ENCODE data around the gene PTPRK.
A peak's percentile ranks its signal among the peaks of the same experiment; 100 is the strongest.
"Not testable (repeated sequence)": the region's sequence is repeated elsewhere in the genome, so short reads cannot be mapped to it uniquely, and the experiment has no call there.

The PTPRK gene

DNA sequence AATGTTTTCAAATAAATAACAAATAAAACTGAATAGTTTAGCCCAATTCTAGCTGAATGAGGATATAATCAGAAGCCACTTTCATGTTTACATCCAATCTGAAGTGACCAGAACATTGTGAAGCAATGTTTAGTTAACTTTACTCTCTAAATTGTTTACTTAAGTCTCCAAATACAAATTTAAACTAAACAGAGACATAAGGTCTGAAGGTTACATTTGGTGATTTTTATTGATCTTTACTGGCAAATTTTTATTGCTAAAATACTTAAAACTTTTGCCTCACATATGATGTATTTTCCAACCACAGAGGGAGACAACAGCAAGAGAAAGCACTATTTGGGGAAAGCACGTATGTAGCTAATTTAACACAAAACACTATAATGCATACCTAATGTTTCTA, 512.7 kb downstream of the PTPRK start:
- no peak for DNase-seq (ENCODE audit: low spot score)

DNA sequence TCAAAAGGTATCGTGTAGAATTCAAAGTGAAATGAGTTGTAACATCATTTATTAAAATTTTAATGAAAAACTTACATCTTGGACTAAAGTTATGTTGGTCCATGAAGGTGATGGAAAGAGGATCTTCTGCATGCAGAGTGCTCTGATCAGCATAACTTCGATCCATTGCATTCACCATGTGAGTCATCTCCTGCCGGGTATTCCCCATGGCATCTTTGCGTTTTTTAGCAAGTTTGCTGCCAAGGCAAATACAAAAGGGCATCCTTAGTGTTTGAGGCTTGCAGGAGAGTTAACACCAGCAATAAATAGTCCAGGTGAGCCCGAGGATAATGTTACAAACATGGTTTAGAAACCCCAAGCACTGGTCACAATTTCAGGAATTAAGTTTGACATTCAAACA, 515.4 kb downstream of the PTPRK start:
- no peak for DNase-seq (ENCODE audit: low spot score)

DNA sequence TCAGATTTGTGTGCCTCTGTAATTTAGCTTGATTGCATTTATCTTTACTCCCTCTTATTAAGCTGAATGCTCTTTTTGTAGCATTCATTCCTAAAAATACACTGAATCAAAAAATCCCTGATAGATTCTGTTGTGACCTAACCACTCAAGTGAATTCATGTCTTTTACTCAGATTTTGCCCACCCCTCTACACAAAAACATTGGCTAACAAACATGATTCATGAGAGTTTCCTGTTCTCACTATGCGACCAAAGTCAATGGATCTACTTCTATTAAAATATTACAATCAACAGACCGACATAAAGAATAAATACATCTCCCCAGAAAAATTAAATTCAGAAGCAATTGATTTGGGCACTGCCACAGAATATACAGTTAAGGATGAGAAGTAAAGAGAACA, 520.0 kb downstream of the PTPRK start:
- no peak for DNase-seq (ENCODE audit: low spot score)

DNA sequence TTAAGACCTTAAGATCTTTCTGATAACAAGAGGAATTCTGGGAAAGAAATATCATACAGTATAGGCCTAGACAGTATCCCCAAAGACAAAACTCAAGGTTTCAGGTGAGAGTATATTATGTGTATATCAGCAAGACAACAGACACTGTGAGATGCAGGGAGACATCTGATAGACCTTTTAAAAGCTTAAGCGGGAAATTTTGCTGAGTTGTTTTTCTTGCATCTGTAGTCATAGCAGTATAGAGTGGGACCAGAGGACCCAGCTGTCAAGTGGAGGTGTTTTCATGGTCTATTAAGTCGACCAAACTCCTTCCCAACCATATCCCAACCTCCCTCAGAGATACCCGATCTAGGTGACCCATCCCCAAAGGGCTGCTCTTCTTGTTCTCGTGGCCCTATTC, 521.4 kb downstream of the PTPRK start:
- no peak for DNase-seq (ENCODE audit: low spot score)

DNA sequence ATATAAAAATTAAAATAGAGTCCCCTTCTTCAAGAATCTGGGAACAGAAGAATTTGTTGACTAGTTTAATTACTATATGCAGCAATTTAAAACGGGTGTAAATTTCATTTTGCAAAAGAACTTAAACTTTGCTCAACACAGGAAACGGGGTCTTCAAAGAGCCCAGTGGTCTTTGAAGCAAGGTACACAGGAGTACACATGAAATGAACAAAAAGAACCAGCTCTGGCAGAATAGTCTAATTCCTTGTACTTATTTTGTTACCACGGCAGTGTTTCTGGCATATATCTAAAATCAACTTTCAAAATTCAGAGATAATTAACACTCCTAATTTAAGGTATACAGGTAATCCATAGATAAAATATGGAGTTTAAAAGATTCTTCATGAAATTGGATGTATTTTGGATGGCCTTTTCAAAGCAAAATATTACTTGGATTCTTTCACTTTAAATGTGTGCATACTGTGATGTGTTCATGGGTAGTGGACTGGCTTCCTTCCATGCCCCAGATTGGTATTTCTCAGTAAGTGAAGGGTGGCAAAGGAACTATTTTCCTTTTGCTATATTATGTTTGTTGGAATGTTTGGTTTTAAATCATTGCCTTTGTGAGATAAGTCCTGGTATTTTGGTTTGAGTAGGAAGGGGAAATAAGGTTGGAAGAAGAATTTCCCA, 522.8 kb downstream of the PTPRK start:
- DNase-seq (ENCODE audit: low spot score), result no peak

GRCh38 chr6:127996925-127997324, 523.5 kb downstream of the PTPRK start:
- DNase-seq (ENCODE audit: low spot score), result no peak

GRCh38 chr6:127992144-127992543, 528.3 kb downstream of the PTPRK start:
- no peak for DNase-seq (ENCODE audit: low spot score)

DNA sequence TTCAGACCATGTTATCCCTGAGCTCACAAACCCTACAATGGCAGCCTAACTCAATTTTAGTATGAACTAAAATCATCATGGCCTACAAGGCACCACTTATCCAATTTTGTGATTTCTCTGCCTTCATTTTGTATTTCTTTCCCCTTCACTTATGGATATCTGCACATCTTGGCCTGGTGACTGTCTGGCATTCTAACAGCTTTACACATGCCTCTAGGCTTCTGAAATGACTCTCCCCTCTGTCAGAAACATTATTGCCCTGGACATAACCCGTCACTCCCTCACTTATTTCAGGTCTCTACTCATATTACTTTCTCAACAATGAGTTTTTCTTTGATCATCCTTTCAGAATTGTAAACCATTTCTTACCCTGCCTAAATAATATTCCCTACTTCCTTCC, 530.3 kb downstream of the PTPRK start:
- no peak for DNase-seq (ENCODE audit: low spot score)

- no peak for DNase-seq (ENCODE audit: low spot score)
These were observed 539.4 kb downstream of the PTPRK start for GRCh38 chr6:127980996-127981395.

- DNase-seq (ENCODE audit: low spot score), result not testable (repeated sequence)
These were observed 542.2 kb downstream of the PTPRK start for GRCh38 chr6:127978185-127978584.

DNA sequence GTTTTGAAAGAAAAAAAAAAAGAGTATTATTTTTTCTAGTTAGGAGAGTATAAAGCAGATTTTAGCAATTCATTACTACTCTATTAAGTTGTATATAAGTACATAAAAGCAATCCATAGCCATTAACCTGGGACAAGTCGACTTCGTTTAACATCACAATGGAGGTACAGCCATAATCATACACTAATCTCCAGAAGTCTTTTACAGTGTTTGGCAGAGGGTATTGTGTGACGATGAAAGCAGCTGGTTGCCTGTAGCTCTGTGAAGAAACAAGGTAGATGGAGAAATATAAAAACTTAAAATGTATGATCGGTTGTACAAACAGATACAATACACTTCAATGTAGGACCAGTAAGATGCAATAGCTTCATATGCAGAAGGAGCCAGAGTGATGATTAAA, 543.6 kb downstream of the PTPRK start:
- DNase-seq (ENCODE audit: low spot score), result no peak

DNA sequence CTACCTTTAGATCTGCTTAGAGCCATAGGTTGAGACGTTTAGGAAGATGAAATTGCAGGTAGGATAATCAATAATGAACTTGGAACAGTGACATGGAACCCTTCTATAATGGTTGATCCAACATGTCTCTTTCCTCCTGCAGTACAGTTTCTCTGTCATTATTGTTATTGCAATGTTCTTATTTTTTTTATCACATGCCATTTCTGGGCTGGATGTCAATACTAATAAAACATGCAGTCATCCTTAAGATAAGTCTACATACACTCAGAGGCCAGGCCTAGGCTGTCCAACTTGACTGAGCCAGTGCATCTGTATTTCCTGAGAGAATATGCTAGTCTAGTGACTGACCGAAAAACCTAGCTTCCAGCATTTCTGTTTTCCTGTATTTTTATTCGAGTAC, 544.3 kb downstream of the PTPRK start:
- DNase-seq (ENCODE audit: low spot score), result no peak

GRCh38 chr6:127972815-127973214, 547.6 kb downstream of the PTPRK start:
- DNase-seq (ENCODE audit: low spot score), result no peak

- peak; percentile 28 for DNase-seq (ENCODE audit: low spot score)
These were observed 548.4 kb downstream of the PTPRK start for GRCh38 chr6:127971945-127972391.

DNA sequence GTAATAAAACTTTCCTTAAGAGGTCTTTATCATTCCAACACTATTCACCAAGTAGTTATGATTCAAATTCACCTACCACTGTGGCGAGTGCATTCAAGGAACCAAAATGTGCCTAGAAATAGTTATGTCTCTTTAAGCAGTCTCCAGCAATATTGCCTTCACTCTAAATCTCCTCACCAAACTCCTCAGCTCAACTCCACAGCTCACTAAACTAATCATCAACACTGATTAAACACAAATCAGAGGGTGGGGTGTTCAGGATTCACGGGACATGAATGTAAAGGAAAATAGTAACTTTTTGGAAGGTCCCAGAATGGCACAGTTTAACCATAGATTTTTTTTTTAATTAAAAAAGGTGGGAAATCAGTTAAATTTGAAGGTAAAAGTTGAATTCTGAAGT, 549.0 kb downstream of the PTPRK start:
- DNase-seq (ENCODE audit: low spot score), result no peak

- no peak for DNase-seq (ENCODE audit: low spot score)
These were observed 550.7 kb downstream of the PTPRK start for GRCh38 chr6:127969701-127970100.

GRCh38 chr6:127968394-127968793, 552.0 kb downstream of the PTPRK start:
- DNase-seq (ENCODE audit: low spot score), result no peak

DNA sequence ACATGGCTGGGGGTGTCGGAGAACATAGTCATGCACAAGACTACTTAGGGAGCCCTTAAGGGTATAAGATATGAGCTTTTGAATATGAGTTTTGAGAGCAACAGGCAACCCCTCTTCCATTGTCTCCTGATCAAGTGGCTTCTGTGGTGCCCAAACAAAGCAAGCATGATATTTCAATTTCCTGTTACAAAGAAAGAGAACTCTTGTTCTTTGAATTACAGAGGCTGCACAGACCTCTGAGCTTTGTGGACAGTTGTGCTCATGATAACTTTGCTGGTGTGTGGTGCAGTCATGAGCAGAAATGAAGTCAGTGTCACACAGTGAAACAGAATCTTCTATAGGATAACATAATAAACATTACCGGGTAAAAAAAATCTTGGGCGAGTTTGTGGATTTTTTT, 552.7 kb downstream of the PTPRK start:
- no peak for DNase-seq (ENCODE audit: low spot score)

DNA sequence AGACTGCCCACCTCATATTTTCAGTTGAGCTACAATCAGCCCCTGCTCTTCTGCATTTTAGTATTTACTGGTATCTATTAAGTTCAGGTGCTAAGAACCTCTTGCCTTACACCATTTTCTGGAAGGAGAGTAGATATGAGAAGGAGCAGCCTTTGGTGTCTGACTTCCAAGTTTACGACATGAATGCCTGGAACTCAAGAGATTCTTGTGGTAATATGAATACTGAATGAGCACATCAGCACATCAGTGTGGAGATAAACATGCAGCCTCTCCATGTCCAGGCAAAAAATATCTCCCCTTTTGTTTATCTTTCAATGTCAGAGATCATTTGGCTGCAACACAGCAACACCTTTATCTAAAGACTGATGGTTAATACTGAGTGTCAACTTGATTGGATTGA, 553.8 kb downstream of the PTPRK start:
- peak; percentile 6 for DNase-seq (ENCODE audit: low spot score)

GRCh38 chr6:127963495-127963894, 556.9 kb downstream of the PTPRK start:
- no peak for DNase-seq (ENCODE audit: low spot score)

GRCh38 chr6:127959869-127960268, 560.5 kb downstream of the PTPRK start:
- no peak for DNase-seq (ENCODE audit: low spot score)

DNA sequence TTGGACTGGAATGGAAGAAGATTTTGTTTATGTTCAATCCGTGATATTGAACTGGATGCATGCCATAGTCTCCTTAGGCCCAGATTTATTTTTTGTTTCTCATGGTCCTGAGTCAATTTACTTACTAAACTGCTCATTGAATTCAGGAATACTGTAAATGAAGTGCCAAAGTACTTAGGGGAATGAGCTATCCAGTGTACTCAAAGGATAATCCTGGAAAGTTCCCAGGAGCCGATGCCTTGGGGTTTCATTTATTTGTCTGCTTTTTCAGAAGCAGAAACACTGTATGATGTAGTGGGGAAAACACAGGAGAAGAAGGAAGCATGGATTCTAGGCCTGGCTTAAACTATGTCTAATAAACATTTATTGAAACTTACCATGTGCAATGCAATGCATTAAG, 563.4 kb downstream of the PTPRK start:
- no peak for DNase-seq (ENCODE audit: low spot score)

GRCh38 chr6:127956260-127956888, 564.0 kb downstream of the PTPRK start:
- no peak for DNase-seq (ENCODE audit: low spot score)

- no peak for DNase-seq (ENCODE audit: low spot score)
These were observed 566.3 kb downstream of the PTPRK start for GRCh38 chr6:127954082-127954481.

Measured in AG08395 (cell line).